ENCODE data around the gene TMEM63C.

GRCh38 chr14:77212097-77212870, 30.7 kb downstream of the TMEM63C start:
- TF ChIP-seq CTCF (IDR thresholded peaks at IDR 0.05) (no peak), POLR2A (IDR thresholded peaks at IDR 0.05) (no peak)
